ENCODE data around the gene UMOD.

- TF ChIP-seq CTCF (IDR thresholded peaks at IDR 0.05; ENCODE audit: low read depth, low read length, missing input control) = no peak
- no peak for TF ChIP-seq GABPA (IDR thresholded peaks at IDR 0.05 in 1 of 2, conservative IDR thresholded peaks at IDR 0.05 in 1 of 2)
- TF ChIP-seq FOXA2 (IDR thresholded peaks at IDR 0.05) = no peak
- no peak for TF ChIP-seq JUND (IDR thresholded peaks at IDR 0.05)
- no peak for TF ChIP-seq SP1 (IDR thresholded peaks at IDR 0.05)
- TF ChIP-seq ZBTB33 (IDR thresholded peaks at IDR 0.05) = no peak
- TF ChIP-seq RAD21 (IDR thresholded peaks at IDR 0.05) = no peak
- TF ChIP-seq YY1 (IDR thresholded peaks at IDR 0.05) = no peak
- no peak for TF ChIP-seq REST (IDR thresholded peaks at IDR 0.05)
- TF ChIP-seq MAX (IDR thresholded peaks at IDR 0.05) = no peak
Measured at GRCh38 chr16:20289571-20289970, 62.9 kb downstream of the UMOD start.

Measured in liver (tissue), 3 donors.